Large intestine (tissue), 3 donors: ENCODE measurements around the gene PRDM16. TPM values are rescaled to one million over a fixed set of nuclear protein-coding genes. Genes with fewer than 3 reads are reported as not detected.

Experiments used
- DNase-seq, 2 donors: peaks; one replicate each; pipeline versions ENCODE4 v3.0.0 to v3.0.0-alpha.2; 2013
- H3K27ac ChIP-seq: one replicate; pipeline ENCODE4 v1.5.1; 2013; ENCODE audit warnings: low read length
- H3K27me3 ChIP-seq: 2 replicates; pipeline ENCODE4 v1.6.1; 2013; ENCODE audit warnings: low read length; ENCODE audit not compliant: control insufficient read depth, insufficient read depth
- H3K36me3 ChIP-seq: 2 replicates; pipeline ENCODE4 v1.6.1; 2013; ENCODE audit warnings: low read length; ENCODE audit not compliant: control insufficient read depth, insufficient read depth
- H3K4me1 ChIP-seq: one replicate; pipeline ENCODE4 v1.6.1; 2013; ENCODE audit warnings: low read length; ENCODE audit not compliant: control insufficient read depth, insufficient read depth
- H3K4me3 ChIP-seq: one replicate; pipeline ENCODE4 v1.5.1; 2013; ENCODE audit warnings: low read length
- H3K9me3 ChIP-seq: one replicate; pipeline ENCODE4 v1.6.1; 2013; ENCODE audit warnings: mild to moderate bottlenecking, low read depth, low read length, moderate library complexity; ENCODE audit not compliant: control insufficient read depth
- WGBS: methylation state at CpG from one replicate; pipeline ENCODE4 v1.1.5; 2013; ENCODE audit warnings: low lambda C conversion rate; ENCODE audit not compliant: insufficient coverage; 5-methylcytosine and 5-hydroxymethylcytosine counted together
- polyA plus RNA-seq: library from polyadenylated mRNA; unstranded; fragments of 120-200 nt; gene quantifications from one replicate; pipeline ENCODE4 v1.2.1, GENCODE V29; 2013

The PRDM16 gene
- polyA plus RNA-seq, 1 donor = 20.6 TPM

DNA sequence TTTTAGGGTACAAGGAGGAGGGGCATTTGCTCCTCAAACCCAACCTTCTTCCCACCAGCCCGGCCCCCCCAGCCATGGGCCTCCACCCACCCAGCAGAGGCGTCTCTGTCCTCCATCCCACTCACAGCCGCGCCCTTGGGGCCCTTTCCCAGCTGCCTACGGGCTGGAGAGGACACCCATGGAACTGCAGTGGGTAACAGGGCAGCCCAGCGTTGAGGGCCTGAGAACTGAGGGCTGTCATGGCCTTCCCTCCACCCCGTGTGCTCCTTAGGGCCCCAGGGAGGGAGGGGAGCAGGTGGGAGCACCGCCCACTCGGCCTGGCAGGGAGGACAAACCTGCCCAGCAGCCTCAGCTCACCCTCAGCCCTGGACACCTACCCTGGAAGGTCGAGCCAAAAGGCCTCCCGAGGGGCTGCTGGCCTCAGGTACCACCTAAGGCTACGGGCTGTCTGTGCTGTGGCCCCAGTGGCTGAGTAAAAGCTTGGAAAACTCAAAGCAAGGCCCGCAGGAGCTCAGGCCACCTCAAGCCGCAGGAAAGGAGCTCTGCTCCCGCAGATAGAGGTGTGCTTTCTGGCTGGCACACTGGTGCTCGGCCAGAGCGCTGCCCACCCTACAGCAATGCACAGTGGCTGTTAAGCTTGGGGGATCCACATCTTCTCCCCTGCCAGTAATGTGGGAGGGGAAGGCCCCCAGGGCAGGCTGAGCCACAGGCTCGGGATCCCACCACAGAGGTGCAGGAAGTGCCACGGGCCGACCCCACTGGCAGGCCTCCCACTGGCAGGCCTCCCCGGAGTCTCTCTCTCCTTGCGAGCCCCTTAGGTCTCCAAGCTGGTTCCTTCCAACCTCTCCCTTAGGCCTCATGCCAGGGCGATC is 383.2 kb downstream of the PRDM16 start:
- Histone ChIP-seq H3K4me1 (peaks cover 35% of the 10 kb centered on the region), H3K36me3 (no peaks in the 10 kb centered on the region), H3K27ac (no peak overlapping the region), H3K9me3 (no peaks in the 10 kb centered on the region), H3K4me3 (no peak overlapping the region), H3K27me3 (peaks cover 4% of the 10 kb centered on the region)
- WGBS = no CpG with 5 or more reads among the region's 23 CpGs
- no peak for DNase-seq

DNA sequence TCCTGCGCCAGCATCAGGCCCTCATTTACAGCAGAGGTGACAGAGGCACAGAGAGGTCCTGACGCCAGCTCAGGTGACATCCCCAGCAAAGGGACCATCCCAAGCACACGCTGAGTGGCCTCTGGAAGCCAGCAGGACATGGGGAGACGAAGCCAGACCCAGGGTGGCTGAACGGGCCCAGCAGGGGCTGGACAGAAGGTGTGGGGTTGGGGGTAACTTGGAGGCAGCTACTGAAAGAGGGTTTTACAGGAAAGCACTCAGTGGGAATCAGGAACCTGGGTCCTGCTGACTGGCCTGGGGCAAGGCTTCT is 383.8 kb downstream of the PRDM16 start:
- Histone ChIP-seq H3K4me1 (peaks cover 40% of the 10 kb centered on the region), H3K9me3 (no peaks in the 10 kb centered on the region), H3K36me3 (no peaks in the 10 kb centered on the region), H3K27ac (no peak overlapping the region), H3K4me3 (no peak overlapping the region), H3K27me3 (peaks cover 4% of the 10 kb centered on the region)
- no peak for DNase-seq
- WGBS = no CpG with 5 or more reads among the region's 5 CpGs

DNA sequence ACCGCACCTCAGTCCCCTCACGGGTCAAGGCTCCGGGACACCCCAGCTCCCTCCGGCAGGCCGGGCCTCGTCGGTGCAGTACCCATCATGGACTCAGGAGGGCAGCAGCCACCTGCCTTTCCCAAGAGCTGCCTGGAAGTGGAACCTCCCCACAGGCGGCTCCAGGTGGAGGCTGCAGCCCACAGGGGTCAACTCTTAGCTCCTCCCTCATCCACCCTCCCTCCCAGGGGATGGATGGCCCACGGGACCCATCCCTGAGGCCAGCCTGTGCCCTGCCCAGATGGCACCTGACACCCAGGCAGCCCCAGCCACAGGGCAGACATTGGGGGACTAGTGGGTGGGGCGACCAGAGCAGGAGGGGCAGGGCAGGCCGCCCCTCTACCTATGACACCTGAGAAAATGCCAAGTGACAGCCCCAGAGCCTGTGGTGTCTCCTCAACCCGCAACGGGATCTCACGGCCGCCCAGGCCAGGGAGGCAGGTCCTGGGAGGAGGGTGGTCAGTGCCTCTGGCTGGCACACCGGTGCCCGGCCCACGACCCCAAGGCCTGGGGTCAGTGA is 384.3 kb downstream of the PRDM16 start:
- H3K4me1 ChIP-seq = peaks cover 45% of the 10 kb centered on the region
- H3K36me3 ChIP-seq = no peaks in the 10 kb centered on the region
- no CpG with 5 or more reads among the region's 18 CpGs for WGBS

DNA sequence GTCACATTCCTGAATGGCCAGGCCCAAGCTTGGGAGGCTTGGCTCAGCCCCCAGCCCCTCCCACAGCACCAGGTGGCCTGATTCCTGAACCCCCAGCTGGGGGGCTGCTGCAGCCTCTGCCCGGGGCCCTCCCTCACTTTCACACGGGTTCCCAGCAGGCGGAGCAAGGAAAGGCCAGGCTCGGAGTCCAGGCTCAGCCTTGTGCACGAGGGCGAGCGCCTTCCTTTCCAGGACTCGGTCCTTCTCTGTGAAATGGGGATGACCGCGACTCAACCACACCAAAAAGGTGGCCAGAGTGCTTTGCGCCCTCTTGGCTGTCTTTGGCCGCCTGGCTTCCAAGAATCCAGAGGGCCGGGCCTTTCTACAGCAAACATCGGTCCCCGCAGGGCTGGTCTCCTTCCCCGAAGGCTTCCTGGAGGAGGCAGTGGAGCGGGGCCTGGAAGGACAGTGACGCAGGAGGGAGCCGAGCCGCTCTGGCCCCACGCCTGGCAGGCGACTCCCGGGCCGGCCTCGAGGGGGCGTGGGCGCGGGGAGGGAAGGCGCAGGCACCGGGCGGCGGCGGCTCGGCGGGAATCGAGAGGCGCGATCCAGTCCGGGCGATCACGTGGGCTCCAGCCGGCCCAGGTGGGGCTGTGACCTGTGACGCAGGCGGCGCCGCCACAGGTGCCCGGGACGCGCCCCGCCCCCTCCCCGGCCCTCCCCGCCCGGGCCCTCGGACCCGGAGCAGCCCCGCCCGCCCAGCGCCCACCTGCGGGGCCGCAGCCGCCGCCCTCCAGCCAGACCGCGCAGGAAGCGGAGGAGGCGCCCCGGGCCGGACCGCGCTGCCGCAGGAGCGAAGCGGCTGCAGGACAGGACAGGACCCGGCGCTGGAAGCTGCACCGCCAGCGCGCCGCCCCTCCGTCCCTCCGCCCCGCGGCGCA is 385.1 kb downstream of the PRDM16 start, which contains the start of gene ARHGEF16:
ARHGEF16 (plus strand) TSS at position 775 of the 920 bp plus-strand sequence. CDS start 8,420 bp downstream, outside the sequence.
- Histone ChIP-seq H3K4me3 (peak within 1 kb of the TSS; percentile 67), H3K27me3 (peaks cover 4% of the 10 kb centered on the region), H3K9me3 (no peaks in the 10 kb centered on the region), H3K27ac (peak within 1 kb of the TSS; percentile 99), H3K4me1 (peaks cover 54% of the 10 kb centered on the region), H3K36me3 (no peaks in the 10 kb centered on the region)
- DNase-seq = peak; percentile 85 to 92
- no CpG with 5 or more reads among the region's 84 CpGs for WGBS

More for the DNA sequence above, 384.3 kb downstream of the PRDM16 start:
- peak overlapping the region; percentile 92 for H3K27ac ChIP-seq
- H3K27me3 ChIP-seq = peaks cover 4% of the 10 kb centered on the region
- peak; percentile 75 to 83 for DNase-seq
- no peaks in the 10 kb centered on the region for H3K9me3 ChIP-seq
- H3K4me3 ChIP-seq = no peak overlapping the region

DNA sequence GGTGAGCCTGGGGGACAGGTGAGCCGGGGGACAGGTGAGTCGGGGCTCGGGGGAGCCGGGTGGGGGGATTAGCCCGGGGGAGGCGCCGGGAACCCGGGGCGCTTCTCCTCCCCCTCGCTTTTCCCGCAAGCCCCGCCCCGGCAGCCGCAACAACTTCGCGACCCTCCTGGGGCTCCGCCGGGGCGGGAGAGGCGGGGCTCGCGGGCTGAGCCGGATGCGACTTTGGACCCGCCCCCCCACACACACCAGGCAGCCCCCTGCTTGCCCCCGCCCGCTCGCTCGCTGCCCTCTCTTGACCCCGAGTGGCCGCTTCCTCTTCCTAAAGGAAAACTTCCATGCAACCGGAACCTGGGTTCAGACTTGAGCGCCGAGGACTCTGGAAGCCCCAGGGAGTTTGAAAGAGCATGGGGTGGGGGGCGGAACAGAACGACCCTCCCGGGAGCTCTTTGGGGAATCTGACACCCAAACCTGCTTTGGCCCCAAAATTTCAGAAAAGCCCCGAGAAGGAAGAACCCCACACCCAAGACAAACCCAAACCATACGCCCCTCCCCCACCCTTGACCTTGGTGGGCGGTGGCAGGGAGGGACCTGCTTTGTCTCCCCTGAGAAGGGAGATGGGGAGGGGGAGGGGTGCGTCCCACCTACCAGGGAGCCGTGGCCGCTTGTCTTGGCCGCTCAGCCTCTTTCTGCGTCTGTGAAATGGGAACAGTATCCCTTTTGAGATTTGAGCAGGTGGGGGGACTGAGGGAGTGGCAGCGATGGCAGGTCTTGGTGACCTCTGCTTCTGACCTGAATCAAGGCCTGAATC is 386.0 kb downstream of the PRDM16 start:
- peak; percentile 70 to 86 for DNase-seq
- H3K27ac ChIP-seq = peak overlapping the region; percentile 99
- WGBS = no CpG with 5 or more reads among the region's 46 CpGs
- H3K27me3 ChIP-seq = peaks cover 4% of the 10 kb centered on the region
- peaks cover 62% of the 10 kb centered on the region for H3K4me1 ChIP-seq
- H3K9me3 ChIP-seq = no peaks in the 10 kb centered on the region
- peak overlapping the region; percentile 67 for H3K4me3 ChIP-seq
- no peaks in the 10 kb centered on the region for H3K36me3 ChIP-seq

DNA sequence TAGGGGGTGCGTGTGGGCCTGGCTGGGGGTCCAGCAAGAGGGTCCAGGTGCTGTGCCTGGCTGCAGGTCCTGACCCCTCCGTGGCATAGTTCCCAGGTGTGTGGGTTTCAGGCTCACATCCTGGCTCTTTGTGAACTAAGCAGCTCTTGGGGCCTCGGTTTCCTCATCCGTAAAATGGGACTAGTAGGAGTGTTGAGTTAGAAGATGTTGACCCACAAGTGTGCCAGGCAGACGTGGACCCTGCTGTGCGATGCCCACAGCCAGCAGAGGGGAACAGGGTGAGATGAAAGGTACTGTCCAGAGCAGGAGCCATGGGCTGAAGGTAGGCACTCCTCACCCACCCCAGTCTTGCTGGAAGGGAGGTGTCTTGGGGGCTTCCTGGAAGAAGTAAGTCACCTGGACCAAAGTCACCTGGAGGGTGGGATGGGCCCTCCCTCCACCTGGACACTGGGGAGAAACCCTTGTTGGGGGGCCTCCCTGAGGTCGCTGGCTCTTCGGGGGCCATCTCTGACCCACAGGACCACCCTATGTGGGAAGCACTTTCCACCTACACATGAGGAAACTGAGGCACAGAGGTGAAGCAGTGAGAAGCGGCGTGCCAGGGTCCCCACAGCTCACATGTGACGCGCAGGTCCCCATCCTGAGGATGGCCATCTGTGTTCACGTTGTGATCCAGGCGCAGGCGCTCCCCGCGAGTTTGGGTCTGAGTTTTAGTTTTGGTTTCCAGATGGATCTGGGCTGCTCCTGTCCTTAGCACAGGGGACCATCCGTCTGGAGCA is 386.9 kb downstream of the PRDM16 start:
- peak overlapping the region; percentile 67 for H3K4me3 ChIP-seq
- DNase-seq = peak in 1 of 2 donors; percentile 32

DNA sequence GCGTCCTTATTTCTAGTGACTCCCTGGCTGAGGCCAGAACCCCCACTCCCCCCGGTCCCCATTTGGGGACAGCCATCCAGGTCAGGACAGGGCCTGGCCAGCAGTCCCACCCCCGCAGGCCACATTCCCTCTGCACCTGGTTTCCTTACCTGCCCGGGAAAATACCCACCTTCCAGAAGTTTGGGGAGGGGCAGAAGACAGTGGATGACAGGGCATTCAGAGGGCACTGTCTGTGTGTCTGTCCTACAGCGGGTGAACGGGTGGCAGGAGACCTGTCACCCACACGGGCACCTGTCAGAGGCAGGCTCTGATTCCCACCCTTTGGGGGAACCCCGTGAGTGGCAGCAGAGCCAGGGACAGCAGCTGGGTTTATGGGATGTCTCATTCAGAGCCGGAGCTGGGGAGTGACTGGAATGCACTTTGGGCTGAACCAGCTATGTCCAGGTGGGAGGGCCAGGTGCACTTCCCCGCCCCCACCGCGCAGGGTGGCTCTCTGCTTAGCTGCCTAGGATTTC is 387.5 kb downstream of the PRDM16 start:
- Histone ChIP-seq H3K4me3 (no peak overlapping the region), H3K27ac (peak overlapping the region; percentile 99), H3K27me3 (peaks cover 4% of the 10 kb centered on the region), H3K9me3 (no peaks in the 10 kb centered on the region), H3K4me1 (peaks cover 77% of the 10 kb centered on the region), H3K36me3 (no peaks in the 10 kb centered on the region)
- peak in 1 of 2 donors; percentile 77 for DNase-seq
- WGBS = no CpG with 5 or more reads among the region's 12 CpGs

More for the DNA sequence above, 386.9 kb downstream of the PRDM16 start:
- Histone ChIP-seq H3K36me3 (no peaks in the 10 kb centered on the region), H3K27ac (peak overlapping the region; percentile 99), H3K27me3 (peaks cover 4% of the 10 kb centered on the region), H3K9me3 (no peaks in the 10 kb centered on the region), H3K4me1 (peaks cover 71% of the 10 kb centered on the region)
- WGBS = no CpG with 5 or more reads among the region's 18 CpGs

DNA sequence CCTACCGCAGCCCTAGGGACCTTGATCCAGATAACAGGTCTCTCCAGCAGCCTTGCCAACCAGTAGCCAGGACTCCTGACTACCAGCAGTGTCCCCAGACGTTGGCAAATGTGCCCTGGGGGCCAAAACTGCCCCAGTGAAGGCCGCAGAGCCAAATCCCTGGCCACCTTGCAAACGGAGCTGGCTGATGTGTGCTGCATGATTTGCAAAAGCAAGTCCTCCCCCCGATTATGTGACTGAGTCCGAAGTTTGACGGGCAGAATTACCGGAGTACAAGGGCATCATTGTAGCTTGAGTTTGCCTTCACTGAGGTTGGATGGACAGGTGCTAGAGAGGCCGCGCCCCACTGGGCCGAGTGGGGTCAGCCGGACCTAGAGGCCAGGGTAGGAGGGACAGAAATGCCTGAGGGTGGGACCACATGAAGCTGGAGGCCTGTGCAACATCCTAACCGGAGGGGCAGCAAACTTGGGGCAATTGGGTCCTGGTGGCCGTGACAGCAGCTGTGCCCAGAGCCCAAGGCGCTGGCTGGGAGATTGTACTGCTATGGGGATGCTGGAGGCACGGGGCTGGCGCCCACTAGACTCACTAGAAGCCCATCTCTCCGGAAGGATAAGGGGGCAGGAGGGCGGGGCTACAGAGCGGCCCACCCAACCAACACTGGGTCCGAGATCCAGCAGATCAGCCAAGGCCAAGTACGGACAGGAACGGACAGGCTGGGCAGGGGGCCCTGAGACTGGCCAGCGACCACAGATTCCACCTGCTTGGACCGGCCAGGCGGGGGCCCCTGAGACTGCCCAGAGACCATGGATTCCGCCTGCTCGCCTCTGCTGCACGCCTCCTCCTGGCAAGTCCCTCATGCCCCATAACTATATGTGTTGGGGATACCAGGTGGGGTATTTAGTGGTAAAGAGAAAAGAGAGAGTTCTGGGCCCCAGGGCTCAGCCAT is 388.2 kb downstream of the PRDM16 start:
- no peaks in the 10 kb centered on the region for H3K9me3 ChIP-seq
- H3K36me3 ChIP-seq = no peaks in the 10 kb centered on the region
- peak overlapping the region; percentile 99 for H3K27ac ChIP-seq
- no CpG with 5 or more reads among the region's 29 CpGs for WGBS
- H3K4me3 ChIP-seq = no peak overlapping the region
- peaks cover 83% of the 10 kb centered on the region for H3K4me1 ChIP-seq
- DNase-seq = no peak
- H3K27me3 ChIP-seq = peaks cover 4% of the 10 kb centered on the region
